Ovary (tissue), 3 donors: ENCODE results near the gene IFRD2.

ENCODE experiments used
- CTCF ChIP-seq, 3 donors: fragments of 450-650 bp in 2 of 3; fragments of 200-600 bp in 1 of 3; IDR thresholded peaks; one replicate each; pipeline versions ENCODE4 v1.5.1 to v1.8.0; 2016 to 2022; ENCODE audit warnings: antibody characterized with exemption in 3 of 3, mild to moderate bottlenecking in 1 of 3
- EP300 ChIP-seq: sonication (generic); formaldehyde crosslinking; IDR thresholded peaks from one replicate; pipeline ENCODE4 v1.6.1; 2017; ENCODE audit warnings: antibody characterized with exemption
- POLR2A ChIP-seq: fragments of 450-650 bp; IDR thresholded peaks from one replicate; pipeline ENCODE4 v1.6.1; 2017; ENCODE audit warnings: antibody characterized with exemption, mild to moderate bottlenecking, moderate library complexity
- donor health status: DM: no; HTN: no; CAD: no.

GRCh38 chr3:50242851-50243542, 49.2 kb downstream of the IFRD2 start:
- TF ChIP-seq CTCF (IDR thresholded peaks at IDR 0.05): no peak
- no peak for TF ChIP-seq POLR2A
- no peak for TF ChIP-seq EP300
